ENCODE results near the gene ADGRL3.

Gene ADGRL3

GRCh38 chr4:61182915-61183314 lies 17.2 kb upstream of the ADGRL3 start:
- Histone ChIP-seq H2AFZ (ENCODE audit: low read depth, low read length) (no peak overlapping the region), H3K9me3 (ENCODE audit: insufficient read depth, low read length, severe bottlenecking) (no peaks in the 10 kb centered on the region), H3K9ac (ENCODE audit: low read depth, low read length) (no peak overlapping the region), H4K20me1 (ENCODE audit: insufficient read depth, low read length) (no peaks in the 10 kb centered on the region), H3K27ac (ENCODE audit: low read length) (no peak overlapping the region), H3K4me1 (ENCODE audit: insufficient read depth, low read length) (no peaks in the 10 kb centered on the region), H3K27me3 (ENCODE audit: insufficient read depth, low read length, poor library complexity) (no peaks in the 10 kb centered on the region), H3K4me2 (ENCODE audit: insufficient read depth, low read length) (no peak overlapping the region), H3K4me3 (ENCODE audit: low read depth in 1 of 2, low read length in 2 of 2) (no peak overlapping the region), H3K36me3 (ENCODE audit: insufficient read depth, low read length) (no peaks in the 10 kb centered on the region), H3K79me2 (ENCODE audit: insufficient read depth, low read length) (no peaks in the 10 kb centered on the region)
- TF ChIP-seq CTCF (IDR thresholded peaks at IDR 0.05; ENCODE audit: borderline replicate concordance, extremely low read depth, low read length, poor library complexity, severe bottlenecking) (no peak), EZH2 (IDR thresholded peaks at IDR 0.05; ENCODE audit: borderline replicate concordance, low read depth, low read length, severe bottlenecking) (no peak)
- no peak for ATAC-seq (ENCODE audit: insufficient read depth, low read depth)
- DNase-seq = no peak

GRCh38 chr4:61185288-61185687 lies 14.8 kb upstream of the ADGRL3 start:
- H3K9me3 ChIP-seq (ENCODE audit: insufficient read depth, low read length, severe bottlenecking) = no peaks in the 10 kb centered on the region
- H3K27ac ChIP-seq (ENCODE audit: low read length) = no peak overlapping the region
- ATAC-seq (ENCODE audit: insufficient read depth, low read depth) (no peak), DNase-seq (no peak)
- no peaks in the 10 kb centered on the region for H4K20me1 ChIP-seq (ENCODE audit: insufficient read depth, low read length)
- no peak overlapping the region for H3K4me2 ChIP-seq (ENCODE audit: insufficient read depth, low read length)
- H3K27me3 ChIP-seq (ENCODE audit: insufficient read depth, low read length, poor library complexity) = no peaks in the 10 kb centered on the region
- H3K9ac ChIP-seq (ENCODE audit: low read depth, low read length) = no peak overlapping the region
- no peaks in the 10 kb centered on the region for H3K79me2 ChIP-seq (ENCODE audit: insufficient read depth, low read length)
- H2AFZ ChIP-seq (ENCODE audit: low read depth, low read length) = no peak overlapping the region
- H3K4me1 ChIP-seq (ENCODE audit: insufficient read depth, low read length) = no peaks in the 10 kb centered on the region
- no peaks in the 10 kb centered on the region for H3K36me3 ChIP-seq (ENCODE audit: insufficient read depth, low read length)
- no peak for TF ChIP-seq CTCF (IDR thresholded peaks at IDR 0.05; ENCODE audit: borderline replicate concordance, extremely low read depth, low read length, poor library complexity, severe bottlenecking)
- TF ChIP-seq EZH2 (IDR thresholded peaks at IDR 0.05; ENCODE audit: borderline replicate concordance, low read depth, low read length, severe bottlenecking) = no peak
- H3K4me3 ChIP-seq (ENCODE audit: low read depth in 1 of 2, low read length in 2 of 2) = no peak overlapping the region

- Histone ChIP-seq H3K4me3 (ENCODE audit: low read depth in 1 of 2, low read length in 2 of 2) (no peak overlapping the region), H3K4me2 (ENCODE audit: insufficient read depth, low read length) (no peak overlapping the region), H3K27me3 (ENCODE audit: insufficient read depth, low read length, poor library complexity) (no peaks in the 10 kb centered on the region), H3K36me3 (ENCODE audit: insufficient read depth, low read length) (no peaks in the 10 kb centered on the region), H3K9me3 (ENCODE audit: insufficient read depth, low read length, severe bottlenecking) (no peaks in the 10 kb centered on the region), H3K79me2 (ENCODE audit: insufficient read depth, low read length) (no peaks in the 10 kb centered on the region), H3K27ac (ENCODE audit: low read length) (no peak overlapping the region), H3K4me1 (ENCODE audit: insufficient read depth, low read length) (no peaks in the 10 kb centered on the region), H4K20me1 (ENCODE audit: insufficient read depth, low read length) (no peaks in the 10 kb centered on the region), H2AFZ (ENCODE audit: low read depth, low read length) (no peak overlapping the region), H3K9ac (ENCODE audit: low read depth, low read length) (no peak overlapping the region)
- TF ChIP-seq EZH2 (IDR thresholded peaks at IDR 0.05; ENCODE audit: borderline replicate concordance, low read depth, low read length, severe bottlenecking) (no peak), CTCF (IDR thresholded peaks at IDR 0.05; ENCODE audit: borderline replicate concordance, extremely low read depth, low read length, poor library complexity, severe bottlenecking) (no peak)
- DNase-seq (no peak), ATAC-seq (ENCODE audit: insufficient read depth, low read depth) (no peak)
Measured at GRCh38 chr4:61192392-61192791, 7.7 kb upstream of the ADGRL3 start.

GRCh38 chr4:61193863-61194262 lies 6.3 kb upstream of the ADGRL3 start:
- H3K4me1 ChIP-seq (ENCODE audit: insufficient read depth, low read length) = no peaks in the 10 kb centered on the region
- DNase-seq (no peak), ATAC-seq (ENCODE audit: insufficient read depth, low read depth) (no peak)
- H3K36me3 ChIP-seq (ENCODE audit: insufficient read depth, low read length) = no peaks in the 10 kb centered on the region
- H3K4me2 ChIP-seq (ENCODE audit: insufficient read depth, low read length) = no peak overlapping the region
- TF ChIP-seq CTCF (IDR thresholded peaks at IDR 0.05; ENCODE audit: borderline replicate concordance, extremely low read depth, low read length, poor library complexity, severe bottlenecking) (no peak), EZH2 (IDR thresholded peaks at IDR 0.05; ENCODE audit: borderline replicate concordance, low read depth, low read length, severe bottlenecking) (no peak)
- no peaks in the 10 kb centered on the region for H3K79me2 ChIP-seq (ENCODE audit: insufficient read depth, low read length)
- H4K20me1 ChIP-seq (ENCODE audit: insufficient read depth, low read length) = no peaks in the 10 kb centered on the region
- H3K9ac ChIP-seq (ENCODE audit: low read depth, low read length) = no peak overlapping the region
- no peaks in the 10 kb centered on the region for H3K27me3 ChIP-seq (ENCODE audit: insufficient read depth, low read length, poor library complexity)
- H3K27ac ChIP-seq (ENCODE audit: low read length) = no peak overlapping the region
- H3K9me3 ChIP-seq (ENCODE audit: insufficient read depth, low read length, severe bottlenecking) = no peaks in the 10 kb centered on the region
- H2AFZ ChIP-seq (ENCODE audit: low read depth, low read length) = no peak overlapping the region
- H3K4me3 ChIP-seq (ENCODE audit: low read depth in 1 of 2, low read length in 2 of 2) = no peak overlapping the region
